ENCODE results near the gene REV3L.
"Not testable (repeated sequence)": the region's sequence is repeated elsewhere in the genome, so short reads cannot be mapped to it uniquely, and the experiment has no call there.

REV3L gene

GRCh38 chr6:111256646-111257045 lies 226.4 kb downstream of the REV3L start:
- DNase-seq = peak; percentile 3

- DNase-seq = not testable (repeated sequence)
These were observed 227.2 kb downstream of the REV3L start for GRCh38 chr6:111255838-111256237.

DNA sequence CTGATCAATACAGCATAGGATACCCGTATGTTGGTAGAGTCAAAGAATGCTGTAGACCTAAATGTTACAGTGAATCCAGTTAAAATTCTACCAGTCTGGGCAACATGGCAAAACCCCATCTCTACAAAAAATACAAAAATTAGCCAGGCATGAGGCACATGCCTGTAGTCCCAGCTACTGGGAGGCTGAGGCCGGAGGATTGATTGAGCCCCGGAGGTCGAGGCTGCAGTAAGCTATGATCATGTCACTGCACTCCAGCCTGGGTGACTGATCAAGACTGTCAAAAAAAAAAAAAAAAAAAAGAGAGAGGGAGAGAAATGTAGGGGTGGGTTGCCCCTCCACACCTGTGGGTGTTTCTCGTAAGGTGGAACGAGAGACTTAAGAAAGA lies 228.2 kb downstream of the REV3L start:
- DNase-seq = no peak

DNA sequence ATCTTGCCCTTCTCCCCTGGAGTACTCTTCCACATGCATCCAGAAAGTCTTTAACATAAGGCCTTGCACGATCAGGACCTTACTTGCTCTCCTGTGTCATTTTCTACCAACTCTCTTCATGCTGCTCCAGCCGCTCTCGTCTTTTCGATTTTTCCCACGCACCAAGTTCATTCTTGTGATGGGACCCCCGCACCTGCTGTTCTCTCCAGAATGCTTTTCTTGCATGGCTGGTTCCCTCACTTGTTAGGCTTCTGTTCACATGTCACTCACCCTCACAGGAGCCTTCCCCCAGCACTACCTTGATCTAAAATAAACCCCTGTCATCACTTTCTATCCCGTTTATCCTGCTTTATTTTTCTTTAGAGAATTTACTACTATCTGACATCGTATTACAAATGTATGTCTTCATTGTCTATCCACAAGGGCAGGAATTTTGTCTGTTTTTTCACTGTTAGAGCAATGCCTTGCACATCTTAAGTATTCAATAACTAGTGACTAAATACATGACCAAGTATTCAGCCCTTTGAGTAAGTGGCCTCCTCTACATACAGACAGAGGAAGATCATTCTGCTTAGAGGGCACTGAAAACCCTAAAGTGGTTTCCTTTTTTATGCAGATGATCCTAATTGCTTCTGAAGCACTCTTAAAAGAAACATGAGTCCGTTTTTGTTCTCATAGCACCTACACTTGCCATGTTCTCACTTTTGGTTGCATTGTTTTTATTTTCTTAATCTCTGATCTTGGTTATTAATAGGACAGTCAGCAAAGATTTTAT lies 228.8 kb downstream of the REV3L start:
- no peak for DNase-seq

DNA sequence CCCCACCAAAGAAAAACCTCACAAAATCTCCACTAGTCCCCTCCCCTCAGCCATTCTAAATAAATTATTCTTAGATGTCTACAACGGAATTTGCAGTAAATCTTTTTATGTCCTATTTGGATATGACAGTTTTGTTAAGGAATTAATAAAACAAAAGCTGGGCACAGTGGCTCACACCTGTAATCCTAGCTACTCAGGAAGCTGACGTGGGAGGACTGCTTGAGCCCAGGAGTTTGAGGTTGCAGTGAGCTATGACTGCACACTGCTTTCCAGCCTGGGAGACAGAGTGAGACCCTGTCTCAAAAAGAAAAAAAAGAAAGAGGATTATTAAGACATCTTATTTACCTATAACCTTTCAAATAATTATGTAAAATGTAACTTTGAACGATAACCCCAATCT lies 230.3 kb downstream of the REV3L start:
- no peak for DNase-seq

DNA sequence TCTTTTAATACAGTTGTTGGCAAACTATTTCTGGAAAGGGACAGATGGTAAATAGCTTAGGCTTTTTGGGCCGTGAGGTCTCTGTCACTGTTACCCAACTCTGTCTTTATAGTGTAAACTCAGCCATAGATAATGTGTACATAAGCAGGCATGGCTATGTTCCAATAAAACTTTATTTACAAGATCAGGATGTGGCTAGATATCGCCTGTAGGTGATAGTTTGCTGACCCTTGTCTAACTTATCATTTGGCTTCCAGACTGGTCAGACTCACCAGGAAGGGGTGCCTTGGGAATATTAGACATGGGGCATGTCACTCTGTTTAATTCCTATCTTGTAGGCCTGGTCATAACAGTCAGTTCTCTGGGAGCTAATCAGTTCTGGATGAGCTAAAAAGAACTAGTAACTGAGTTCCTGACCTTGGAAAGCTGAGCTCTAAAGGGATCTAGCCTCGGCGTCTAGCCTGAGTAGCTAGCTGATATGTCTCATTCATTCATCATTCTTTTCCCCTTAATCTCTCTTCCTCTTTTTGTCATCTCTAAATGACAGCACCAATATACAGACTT lies 232.1 kb downstream of the REV3L start:
- DNase-seq = no peak

All from fibroblast of skin of back (primary cell).